ENCODE results near the gene SEMA3F. TPM values are rescaled to one million over a fixed set of nuclear protein-coding genes. Genes with fewer than 3 reads are reported as not detected.

SEMA3F gene
- total RNA-seq, 1 donor from 2014 or later: 37.5 TPM

DNA sequence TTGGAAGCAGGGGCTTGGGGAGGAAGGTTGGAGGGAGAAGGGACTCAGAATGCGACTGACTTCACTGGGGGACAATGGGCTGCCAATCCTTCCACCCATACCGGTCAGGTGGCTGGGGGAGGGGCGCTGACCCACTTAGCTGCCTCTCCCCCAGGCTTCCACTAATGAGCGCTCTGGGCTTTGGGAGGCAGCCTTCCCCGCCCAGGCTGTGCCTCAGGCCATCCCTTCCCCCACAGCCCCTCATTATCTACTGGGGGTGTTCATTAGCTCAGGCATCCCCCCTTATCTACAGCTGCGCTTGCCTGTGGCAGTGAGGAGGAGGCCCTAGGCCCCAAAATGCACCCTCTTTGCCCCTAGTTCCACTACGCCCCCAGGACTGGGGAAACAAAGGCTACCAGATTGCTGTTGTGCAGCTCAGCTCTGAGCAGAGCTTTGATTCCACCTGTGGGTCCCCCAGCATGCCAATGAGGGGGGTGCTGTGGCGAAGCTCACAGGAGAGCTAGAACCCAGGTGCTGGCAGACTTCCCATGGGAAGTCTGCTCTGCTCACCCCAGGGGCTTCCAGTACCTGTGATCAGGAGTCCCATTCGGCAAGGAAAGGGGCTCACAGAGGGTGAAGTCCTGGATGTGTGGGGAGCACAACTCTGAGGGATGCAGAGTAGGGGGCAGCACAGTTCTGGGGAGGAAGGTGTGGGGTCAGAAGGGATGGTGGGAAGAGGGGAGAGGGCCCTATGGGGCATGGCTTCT lies 29.4 kb upstream of the SEMA3F start:
- Mint-ChIP-seq H3K27ac (ENCODE audit: unreplicated experiment) (peak overlapping the region; percentile 5), H3K4me1 (ENCODE audit: low read depth) (peaks cover 58% of the 10 kb centered on the region), H3K27me3 (ENCODE audit: low read depth) (no peaks in the 10 kb centered on the region), H3K4me3 (ENCODE audit: unreplicated experiment) (no peak overlapping the region), H3K9me3 (ENCODE audit: low read depth) (no peaks in the 10 kb centered on the region), H3K36me3 (ENCODE audit: low read depth) (no peaks in the 10 kb centered on the region)
- TF ChIP-seq, protein P1, sequence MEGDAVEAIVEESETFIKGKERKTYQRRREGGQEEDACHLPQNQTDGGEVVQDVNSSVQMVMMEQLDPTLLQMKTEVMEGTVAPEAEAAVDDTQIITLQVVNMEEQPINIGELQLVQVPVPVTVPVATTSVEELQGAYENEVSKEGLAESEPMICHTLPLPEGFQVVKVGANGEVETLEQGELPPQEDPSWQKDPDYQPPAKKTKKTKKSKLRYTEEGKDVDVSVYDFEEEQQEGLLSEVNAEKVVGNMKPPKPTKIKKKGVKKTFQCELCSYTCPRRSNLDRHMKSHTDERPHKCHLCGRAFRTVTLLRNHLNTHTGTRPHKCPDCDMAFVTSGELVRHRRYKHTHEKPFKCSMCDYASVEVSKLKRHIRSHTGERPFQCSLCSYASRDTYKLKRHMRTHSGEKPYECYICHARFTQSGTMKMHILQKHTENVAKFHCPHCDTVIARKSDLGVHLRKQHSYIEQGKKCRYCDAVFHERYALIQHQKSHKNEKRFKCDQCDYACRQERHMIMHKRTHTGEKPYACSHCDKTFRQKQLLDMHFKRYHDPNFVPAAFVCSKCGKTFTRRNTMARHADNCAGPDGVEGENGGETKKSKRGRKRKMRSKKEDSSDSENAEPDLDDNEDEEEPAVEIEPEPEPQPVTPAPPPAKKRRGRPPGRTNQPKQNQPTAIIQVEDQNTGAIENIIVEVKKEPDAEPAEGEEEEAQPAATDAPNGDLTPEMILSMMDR (IDR thresholded peaks at IDR 0.05): no peak
- DNase-seq (ENCODE audit: low spot score): peak; percentile 63

- Mint-ChIP-seq H3K4me1 (ENCODE audit: low read depth) (peaks cover 55% of the 10 kb centered on the region), H3K36me3 (ENCODE audit: low read depth) (no peaks in the 10 kb centered on the region), H3K27ac (ENCODE audit: unreplicated experiment) (peak overlapping the region; percentile 85), H3K4me3 (ENCODE audit: unreplicated experiment) (no peak overlapping the region), H3K9me3 (ENCODE audit: low read depth) (no peaks in the 10 kb centered on the region), H3K27me3 (ENCODE audit: low read depth) (no peaks in the 10 kb centered on the region)
- TF ChIP-seq, protein P1 (IDR thresholded peaks at IDR 0.05): no peak
- peak; percentile 88 for DNase-seq (ENCODE audit: low spot score)
Measured at GRCh38 chr3:50126287-50127211, 28.6 kb upstream of the SEMA3F start.

DNA sequence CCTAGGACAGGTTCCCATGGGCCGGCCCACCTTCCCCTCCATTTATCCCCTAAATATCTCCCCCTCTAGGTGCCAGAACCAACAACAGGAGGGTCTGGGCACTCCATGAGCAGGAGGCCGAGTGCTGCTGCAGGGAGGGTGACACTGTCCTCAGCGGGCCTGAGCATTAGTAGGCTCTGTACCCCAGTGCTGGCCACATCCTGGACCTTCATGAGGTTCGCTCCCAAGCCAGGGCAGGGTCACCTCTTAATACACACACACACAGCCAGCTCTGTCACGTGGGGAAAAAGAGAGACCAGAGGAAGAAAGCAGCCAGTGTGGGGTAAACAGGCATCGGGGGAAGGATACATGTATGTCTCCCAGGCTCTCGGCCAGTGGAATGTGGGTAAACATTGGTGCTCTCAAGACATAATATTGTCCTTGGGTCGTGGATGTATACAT lies 27.9 kb upstream of the SEMA3F start:
- Mint-ChIP-seq H3K4me1 (ENCODE audit: low read depth) (peaks cover 48% of the 10 kb centered on the region), H3K27ac (ENCODE audit: unreplicated experiment) (peak overlapping the region; percentile 85)

GRCh38 chr3:50128001-50128400 lies 27.1 kb upstream of the SEMA3F start:
- Mint-ChIP-seq H3K4me3 (ENCODE audit: unreplicated experiment) (no peak overlapping the region), H3K27ac (ENCODE audit: unreplicated experiment) (peak overlapping the region; percentile 85), H3K36me3 (ENCODE audit: low read depth) (no peaks in the 10 kb centered on the region), H3K9me3 (ENCODE audit: low read depth) (no peaks in the 10 kb centered on the region), H3K4me1 (ENCODE audit: low read depth) (peaks cover 46% of the 10 kb centered on the region), H3K27me3 (ENCODE audit: low read depth) (no peaks in the 10 kb centered on the region)
- DNase-seq (ENCODE audit: low spot score): no peak
- TF ChIP-seq, protein P1 (IDR thresholded peaks at IDR 0.05): no peak

More for the DNA sequence above, 27.9 kb upstream of the SEMA3F start:
- Mint-ChIP-seq H3K9me3 (ENCODE audit: low read depth) (no peaks in the 10 kb centered on the region), H3K36me3 (ENCODE audit: low read depth) (no peaks in the 10 kb centered on the region), H3K27me3 (ENCODE audit: low read depth) (no peaks in the 10 kb centered on the region), H3K4me3 (ENCODE audit: unreplicated experiment) (no peak overlapping the region)
- TF ChIP-seq, protein P1 (IDR thresholded peaks at IDR 0.05): no peak
- peak; percentile 58 for DNase-seq (ENCODE audit: low spot score)

GRCh38 chr3:50130436-50130835 lies 24.7 kb upstream of the SEMA3F start:
- peaks cover 27% of the 10 kb centered on the region for H3K4me1 Mint-ChIP-seq (ENCODE audit: low read depth)
- H3K27ac Mint-ChIP-seq (ENCODE audit: unreplicated experiment): no peak overlapping the region
- TF ChIP-seq, protein P1 (IDR thresholded peaks at IDR 0.05): no peak
- H3K36me3 Mint-ChIP-seq (ENCODE audit: low read depth): no peaks in the 10 kb centered on the region
- no peaks in the 10 kb centered on the region for H3K9me3 Mint-ChIP-seq (ENCODE audit: low read depth)
- H3K4me3 Mint-ChIP-seq (ENCODE audit: unreplicated experiment): no peak overlapping the region
- H3K27me3 Mint-ChIP-seq (ENCODE audit: low read depth): no peaks in the 10 kb centered on the region
- DNase-seq (ENCODE audit: low spot score): no peak

Measured in chondrocyte (in vitro differentiated cells).